OCI-LY3 (cell line): ENCODE results near the gene SPOCK1.

Experiments
- EZH2phosphoT487 ChIP-seq: fragments of 200-600 bp; shearing (Covaris generic); IDR thresholded peaks from 2 replicates; pipeline ENCODE4 v1.6.1; 2018; ENCODE audit warnings: antibody characterized with exemption, mixed run types, low read depth
- TF ChIP-seq, protein P1 (sequence below): fragments of 200-600, 300-600 bp; sonication (generic); IDR thresholded peaks from 2 replicates; pipeline ENCODE4 v1.5.1; 2014; ENCODE audit warnings: antibody characterized with exemption, low read length, low read depth

DNA sequence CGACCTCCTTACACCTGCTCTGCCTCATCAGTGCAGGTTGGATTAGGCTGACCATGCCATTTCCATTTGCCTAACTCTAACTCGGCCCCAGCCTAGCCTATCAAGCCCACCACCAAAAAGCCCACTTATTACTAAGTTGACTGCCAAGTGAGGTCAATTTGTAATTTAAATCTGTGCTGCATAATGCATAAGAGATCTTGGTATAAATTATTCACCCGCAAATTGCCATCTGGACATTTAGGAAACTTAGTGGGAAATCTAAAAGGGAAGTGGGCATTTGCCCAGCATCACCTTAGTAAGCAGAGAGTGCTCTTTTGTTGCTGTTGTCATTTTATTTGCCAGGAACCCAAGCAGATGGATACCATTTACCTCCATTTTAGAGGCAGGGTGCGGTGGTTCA is 143.0 kb downstream of the SPOCK1 start:
- TF ChIP-seq, protein P1, sequence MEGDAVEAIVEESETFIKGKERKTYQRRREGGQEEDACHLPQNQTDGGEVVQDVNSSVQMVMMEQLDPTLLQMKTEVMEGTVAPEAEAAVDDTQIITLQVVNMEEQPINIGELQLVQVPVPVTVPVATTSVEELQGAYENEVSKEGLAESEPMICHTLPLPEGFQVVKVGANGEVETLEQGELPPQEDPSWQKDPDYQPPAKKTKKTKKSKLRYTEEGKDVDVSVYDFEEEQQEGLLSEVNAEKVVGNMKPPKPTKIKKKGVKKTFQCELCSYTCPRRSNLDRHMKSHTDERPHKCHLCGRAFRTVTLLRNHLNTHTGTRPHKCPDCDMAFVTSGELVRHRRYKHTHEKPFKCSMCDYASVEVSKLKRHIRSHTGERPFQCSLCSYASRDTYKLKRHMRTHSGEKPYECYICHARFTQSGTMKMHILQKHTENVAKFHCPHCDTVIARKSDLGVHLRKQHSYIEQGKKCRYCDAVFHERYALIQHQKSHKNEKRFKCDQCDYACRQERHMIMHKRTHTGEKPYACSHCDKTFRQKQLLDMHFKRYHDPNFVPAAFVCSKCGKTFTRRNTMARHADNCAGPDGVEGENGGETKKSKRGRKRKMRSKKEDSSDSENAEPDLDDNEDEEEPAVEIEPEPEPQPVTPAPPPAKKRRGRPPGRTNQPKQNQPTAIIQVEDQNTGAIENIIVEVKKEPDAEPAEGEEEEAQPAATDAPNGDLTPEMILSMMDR, result no peak
- TF ChIP-seq EZH2phosphoT487, result no peak
